ENCODE measurements around the gene RHBG. TPM values are rescaled to one million over a fixed set of nuclear protein-coding genes. Genes with fewer than 3 reads are reported as not detected.
"Not testable (repeated sequence)": the region's sequence is repeated elsewhere in the genome, so short reads cannot be mapped to it uniquely, and the experiment has no call there.

RHBG gene
- total and polyA plus RNA-seq, 7 donors, result not detected

- DNase-seq (no peak), ATAC-seq (no peak)
- H3K27me3 ChIP-seq (ENCODE audit: insufficient read depth in 3 of 3, low read length in 2 of 3), result no peaks in the 10 kb centered on the region
- H3K36me3 ChIP-seq (ENCODE audit: insufficient read depth in 1 of 2, low read depth in 1 of 2), result no peaks in the 10 kb centered on the region
- peaks cover under 1% of the 10 kb centered on the region for H3K4me1 ChIP-seq
- intact Hi-C loops (cut with DNase I), result no loop called here
- no peak overlapping the region for H3K27ac ChIP-seq
- TF ChIP-seq, protein P1, sequence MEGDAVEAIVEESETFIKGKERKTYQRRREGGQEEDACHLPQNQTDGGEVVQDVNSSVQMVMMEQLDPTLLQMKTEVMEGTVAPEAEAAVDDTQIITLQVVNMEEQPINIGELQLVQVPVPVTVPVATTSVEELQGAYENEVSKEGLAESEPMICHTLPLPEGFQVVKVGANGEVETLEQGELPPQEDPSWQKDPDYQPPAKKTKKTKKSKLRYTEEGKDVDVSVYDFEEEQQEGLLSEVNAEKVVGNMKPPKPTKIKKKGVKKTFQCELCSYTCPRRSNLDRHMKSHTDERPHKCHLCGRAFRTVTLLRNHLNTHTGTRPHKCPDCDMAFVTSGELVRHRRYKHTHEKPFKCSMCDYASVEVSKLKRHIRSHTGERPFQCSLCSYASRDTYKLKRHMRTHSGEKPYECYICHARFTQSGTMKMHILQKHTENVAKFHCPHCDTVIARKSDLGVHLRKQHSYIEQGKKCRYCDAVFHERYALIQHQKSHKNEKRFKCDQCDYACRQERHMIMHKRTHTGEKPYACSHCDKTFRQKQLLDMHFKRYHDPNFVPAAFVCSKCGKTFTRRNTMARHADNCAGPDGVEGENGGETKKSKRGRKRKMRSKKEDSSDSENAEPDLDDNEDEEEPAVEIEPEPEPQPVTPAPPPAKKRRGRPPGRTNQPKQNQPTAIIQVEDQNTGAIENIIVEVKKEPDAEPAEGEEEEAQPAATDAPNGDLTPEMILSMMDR (IDR thresholded peaks at IDR 0.05), result no peak
- H3K9me3 ChIP-seq, result no peaks in the 10 kb centered on the region
- WGBS, 3 donors, result 67 to 77% (median 72%) methylated on average over 1 of the region's 1 CpG
- H3K4me3 ChIP-seq, result no peak overlapping the region
Observed at GRCh38 chr1:156342166-156342955, 26.6 kb upstream of the RHBG start.

DNA sequence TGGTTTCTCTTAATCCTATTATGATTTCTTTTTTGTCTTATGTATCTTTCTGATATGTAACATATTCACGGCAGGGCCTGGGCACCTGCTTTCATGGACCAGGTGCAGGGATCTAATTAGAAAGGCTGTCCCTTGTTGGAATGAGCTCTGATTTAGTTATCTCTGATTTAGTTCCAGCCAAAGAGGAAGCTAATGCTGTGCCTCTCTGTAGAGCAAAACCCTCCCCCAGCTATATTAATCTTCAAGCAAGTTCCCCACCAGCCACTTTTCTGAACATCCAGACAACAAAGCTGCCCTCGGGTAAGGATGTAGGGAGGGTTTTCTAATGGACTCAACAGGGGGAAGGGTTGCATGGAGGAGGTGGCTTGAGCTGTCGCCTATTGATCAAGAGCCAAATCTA, 24.6 kb upstream of the RHBG start:
- Histone ChIP-seq H3K27ac (no peak overlapping the region), H3K4me1 (no peaks in the 10 kb centered on the region), H3K9me3 (no peaks in the 10 kb centered on the region), H3K27me3 (ENCODE audit: insufficient read depth in 3 of 3, low read length in 2 of 3) (peaks cover 0 to 2% (median 0%) of the 10 kb centered on the region in 3 donors), H3K4me3 (no peak overlapping the region), H3K36me3 (ENCODE audit: insufficient read depth in 1 of 2, low read depth in 1 of 2) (no peaks in the 10 kb centered on the region)
- DNase-seq (no peak), ATAC-seq (no peak)
- intact Hi-C loops (cut with DNase I), result no loop called here
- 70 to 75% (median 72%) methylated on average over 3 of the region's 3 CpGs for WGBS, 3 donors
- TF ChIP-seq, protein P1 (IDR thresholded peaks at IDR 0.05), result no peak

DNA sequence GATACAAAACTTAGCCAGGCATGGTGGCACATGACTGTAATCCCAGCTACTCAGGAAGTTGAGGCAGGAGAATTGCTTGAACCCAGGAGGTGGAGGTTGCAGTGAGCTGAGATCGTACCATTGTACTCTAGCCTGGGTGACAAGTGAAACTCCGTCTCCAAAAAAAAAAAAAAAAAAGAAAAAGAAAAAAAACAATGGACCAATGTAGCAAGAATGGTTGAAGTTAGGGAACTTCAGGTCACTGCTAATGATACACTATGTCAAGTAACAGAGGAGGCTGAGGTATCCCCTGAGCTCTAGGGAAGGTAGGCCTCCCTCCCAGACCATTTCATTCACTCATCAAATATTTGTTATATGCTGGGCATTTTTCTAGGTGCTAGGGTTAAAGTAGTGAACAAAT, 23.0 kb upstream of the RHBG start:
- H3K9me3 ChIP-seq; H3K27ac ChIP-seq; H3K36me3 ChIP-seq (ENCODE audit: insufficient read depth in 1 of 2, low read depth in 1 of 2); H3K27me3 ChIP-seq (ENCODE audit: insufficient read depth in 3 of 3, low read length in 2 of 3); intact Hi-C loops (cut with DNase I); DNase-seq; H3K4me1 ChIP-seq; ATAC-seq; H3K4me3 ChIP-seq: not testable (repeated sequence)
- WGBS, 3 donors, result 85 to 97% (median 87%) methylated on average over 2 of the region's 2 CpGs

- TF ChIP-seq, protein P1 (IDR thresholded peaks at IDR 0.05), result no peak
- Histone ChIP-seq H3K27me3 (ENCODE audit: insufficient read depth in 3 of 3, low read length in 2 of 3) (peaks cover 0 to 2% (median 0%) of the 10 kb centered on the region in 3 donors), H3K4me1 (no peaks in the 10 kb centered on the region), H3K9me3 (no peaks in the 10 kb centered on the region), H3K36me3 (ENCODE audit: insufficient read depth in 1 of 2, low read depth in 1 of 2) (no peaks in the 10 kb centered on the region), H3K27ac (no peak overlapping the region), H3K4me3 (no peak overlapping the region)
- WGBS, 3 donors, result 39 to 46% (median 42%) methylated on average over 2 of the region's 2 CpGs
- intact Hi-C loops (cut with DNase I), result no loop called here
- DNase-seq (no peak), ATAC-seq (no peak)
Observed at GRCh38 chr1:156346636-156347035, 22.4 kb upstream of the RHBG start.

- 77 to 87% (median 87%) methylated on average over 4 of the region's 4 CpGs for WGBS, 3 donors
- H3K9me3 ChIP-seq, result no peaks in the 10 kb centered on the region
- H3K27me3 ChIP-seq (ENCODE audit: insufficient read depth in 3 of 3, low read length in 2 of 3), result peaks cover 0 to 2% (median 0%) of the 10 kb centered on the region in 3 donors
- intact Hi-C loops (cut with DNase I), result no loop called here
- TF ChIP-seq, protein P1 (IDR thresholded peaks at IDR 0.05), result no peak
- no peaks in the 10 kb centered on the region for H3K36me3 ChIP-seq (ENCODE audit: insufficient read depth in 1 of 2, low read depth in 1 of 2)
- DNase-seq, result no peak
- H3K4me3 ChIP-seq, result no peak overlapping the region
- no peak for ATAC-seq
- H3K27ac ChIP-seq, result no peak overlapping the region
- H3K4me1 ChIP-seq, result no peaks in the 10 kb centered on the region
Observed at GRCh38 chr1:156347331-156347730, 21.7 kb upstream of the RHBG start.

GRCh38 chr1:156352481-156352880, 16.5 kb upstream of the RHBG start:
- H3K4me1 ChIP-seq; H3K9me3 ChIP-seq; H3K4me3 ChIP-seq; H3K36me3 ChIP-seq (ENCODE audit: insufficient read depth in 1 of 2, low read depth in 1 of 2); H3K27ac ChIP-seq; ATAC-seq; intact Hi-C loops (cut with DNase I); DNase-seq: not testable (repeated sequence)
- peaks cover 2 to 20% (median 3%) of the 10 kb centered on the region in 3 donors for H3K27me3 ChIP-seq (ENCODE audit: insufficient read depth in 3 of 3, low read length in 2 of 3)
- WGBS, 3 donors, result 86 to 92% (median 89%) methylated on average over 13 of the region's 13 CpGs

All from psoas muscle (tissue), 8 donors.